Naive thymus-derived CD4-positive, alpha-beta T cell (primary cell): ENCODE data around the gene ARL5A. TPM values are rescaled to one million over a fixed set of nuclear protein-coding genes. Genes with fewer than 3 reads are reported as not detected.
A peak's percentile ranks its signal among the peaks of the same experiment; 100 is the strongest.
"Not testable (repeated sequence)": the region's sequence is repeated elsewhere in the genome, so short reads cannot be mapped to it uniquely, and the experiment has no call there.

Experiments
- ATAC-seq: fragments of 150-1000 bp; cut with Tn5 transposase; 2 replicates; pipeline ENCODE4 v1.10.0; 2021; ENCODE audit warnings: mild to moderate bottlenecking, moderate library complexity
- CTCF ChIA-PET: fragments of 350-600 bp; sonication (Branson Sonifier 250); formaldehyde crosslinking; loops from one replicate; lab custom pipeline; 2021; ENCODE audit warnings: antibody characterized with exemption; lab: Charles Lee
- POLR2A ChIA-PET: fragments of 350-600 bp; sonication (Branson Sonifier 250); formaldehyde crosslinking; loops from one replicate; lab custom pipeline; 2021; ENCODE audit warnings: antibody characterized with exemption, inconsistent platforms; lab: Charles Lee
- DNase-seq, 9 donors: peaks; one replicate each; pipeline versions ENCODE4 v3.0.0 to v3.0.0-alpha.2; 2020 to 2022; ENCODE audit warnings: mixed read lengths in 1 of 9
- H3K27ac ChIP-seq: one replicate; pipeline ENCODE4 v1.7.0; 2013; ENCODE audit warnings: mild to moderate bottlenecking, low read depth, low read length, moderate library complexity
- H3K27me3 ChIP-seq, 2 donors: one replicate each; pipeline ENCODE4 v1.7.0; 2013; ENCODE audit warnings: low read length in 2 of 2, mild to moderate bottlenecking in 2 of 2, moderate library complexity in 2 of 2; ENCODE audit not compliant: control insufficient read depth in 2 of 2, insufficient read depth in 2 of 2
- H3K36me3 ChIP-seq, 3 experiments: 1 replicate in 2 of 3; 2 replicates in 1 of 3; pipeline ENCODE4 v1.7.0; 2013; ENCODE audit warnings: low read length in 3 of 3, mild to moderate bottlenecking in 3 of 3, moderate library complexity in 1 of 3; ENCODE audit not compliant: insufficient read depth in 3 of 3, control insufficient read depth in 2 of 3
- H3K4me1 ChIP-seq, 2 donors: one replicate each; pipeline ENCODE4 v1.7.0; 2013; ENCODE audit warnings: low read length in 2 of 2, mild to moderate bottlenecking in 2 of 2, moderate library complexity in 1 of 2; ENCODE audit not compliant: control insufficient read depth in 2 of 2, insufficient read depth in 2 of 2
- H3K4me3 ChIP-seq: 2 replicates; pipeline ENCODE4 v1.7.0; 2013; ENCODE audit warnings: mild to moderate bottlenecking, low read length
- H3K9me3 ChIP-seq, 3 experiments: 1 replicate in 2 of 3; 2 replicates in 1 of 3; pipeline ENCODE4 v1.7.0; 2013; ENCODE audit warnings: low read length in 3 of 3; ENCODE audit not compliant: control insufficient read depth in 2 of 3
- H3K27ac Mint-ChIP-seq, 9 donors: one replicate each; pipeline ENCODE4 v1.8.0; 2020 to 2022; ENCODE audit warnings: mixed read lengths in 9 of 9, mild to moderate bottlenecking in 8 of 9, moderate library complexity in 5 of 9, inconsistent platforms in 2 of 9
- H3K27me3 Mint-ChIP-seq, 5 donors: one replicate each; pipeline ENCODE4 v1.8.0; 2021 to 2022; ENCODE audit warnings: mixed read lengths in 5 of 5, mild to moderate bottlenecking in 1 of 5
- H3K36me3 Mint-ChIP-seq, 5 donors: one replicate each; pipeline ENCODE4 v1.8.0; 2020 to 2022; ENCODE audit warnings: mixed read lengths in 5 of 5, mild to moderate bottlenecking in 3 of 5, inconsistent platforms in 1 of 5
- H3K4me1 Mint-ChIP-seq, 7 donors: one replicate each; pipeline ENCODE4 v1.8.0; 2020 to 2022; ENCODE audit warnings: mixed read lengths in 7 of 7, mild to moderate bottlenecking in 3 of 7, inconsistent platforms in 1 of 7
- H3K4me3 Mint-ChIP-seq, 10 donors: one replicate each; pipeline ENCODE4 v1.8.0; 2020 to 2022; ENCODE audit warnings: mild to moderate bottlenecking in 10 of 10, mixed read lengths in 10 of 10, moderate library complexity in 6 of 10, inconsistent platforms in 2 of 10
- H3K9me3 Mint-ChIP-seq, 11 donors: one replicate each; pipeline ENCODE4 v1.8.0; 2020 to 2022; ENCODE audit warnings: mixed read lengths in 11 of 11, mild to moderate bottlenecking in 4 of 11, inconsistent platforms in 1 of 11, moderate library complexity in 1 of 11
- intact Hi-C, 2 donors: fragments of 100-400 bp; cut with micrococcal nuclease; formaldehyde crosslinking; loops; one replicate each; pipeline ENCODE4 v1.15.1; 2023
- polyA plus RNA-seq, 2 donors: library from polyadenylated mRNA; unstranded; fragments of 300-500 nt; fragmentation: Illumina TruSeq; gene quantifications; one replicate each; pipeline ENCODE4 v1.2.3, GENCODE V29; 2021
- total RNA-seq, 6 experiments: library from RNA in 5 of 6; stranded (reverse) in 5 of 6; gene quantifications; 1 replicate in 5 of 6; 2 replicates in 1 of 6; pipeline ENCODE4 v1.2.3 and lab custom pipeline; 2021 to 2026

The ARL5A gene
- 10 to 100 TPM; 25.8 to 43.3 (median 32.3) TPM for total RNA-seq
- 10 to 100 TPM; 52.4 to 68.3 TPM for polyA plus RNA-seq
- total RNA-seq (lab: John Stamatoyannopoulos, UW): 12.4 reads per million, percentile 40 among the genes with 10 or more reads in this experiment

- H3K27me3 Mint-ChIP-seq: peaks cover 0 to 6% (median 0%) of the 10 kb centered on the region in 5 donors
- DNase-seq (peak; percentile 89 to 98 (median 96)), ATAC-seq (peak; percentile 97)
- Histone ChIP-seq H3K9me3 (no peaks in the 10 kb centered on the region), H3K4me1 (peaks cover 18 to 26% of the 10 kb centered on the region in 2 donors), H3K27me3 (no peaks in the 10 kb centered on the region), H3K4me3 (peak within 1 kb of the TSS; percentile 93), H3K36me3 (peaks cover 0 to 4% (median 0%) of the 10 kb centered on the region in 3 experiments), H3K27ac (peak within 1 kb of the TSS; percentile 87)
- H3K9me3 Mint-ChIP-seq: peaks cover 0 to 3% (median 0%) of the 10 kb centered on the region in 11 donors
- H3K4me3 Mint-ChIP-seq: peak within 1 kb of the TSS; percentile 84 to 97 (median 92)
- peaks cover 0 to 4% (median 0%) of the 10 kb centered on the region in 5 donors for H3K36me3 Mint-ChIP-seq
- intact Hi-C loops: loop anchor here (1.0 to 10.0 kb wide), 13 partner anchors 20 to 890 kb away; partner anchors contain the start of genes NMI (in 2 of the 2), RBM43 (in 2 of the 2), STAM2 (in 2 of the 2) and ARL6IP6 (in 1 of the 2)
- H3K27ac Mint-ChIP-seq: peak within 1 kb of the TSS; percentile 90 to 96 (median 92)
- H3K4me1 Mint-ChIP-seq: peaks cover 30 to 52% (median 40%) of the 10 kb centered on the region in 7 donors
- POLR2A ChIA-PET: interaction anchor here (0.7 to 3.4 kb wide), 5 partner anchors 13 to 538 kb away, joined by 3 to 22 read pairs (median 3); no protein-coding TSS in a partner anchor
- CTCF ChIA-PET: interaction anchor here (1.2 kb wide), 1 partner anchor 190 kb away, joined by 6 read pairs; no protein-coding TSS in a partner anchor
These were observed at the start of gene ARL5A for GRCh38 chr2:151828143-151828889. Gene ARL5A, minus strand, starts transcription at chr2:151828421. Its CDS starts 245 bp downstream, at chr2:151828176.

GRCh38 chr2:151875631-151876030 lies 47.4 kb upstream of the ARL5A start:
- intact Hi-C loops, H3K4me3 ChIP-seq, H3K36me3 ChIP-seq, DNase-seq, H3K27ac ChIP-seq, H3K9me3 Mint-ChIP-seq, H3K4me3 Mint-ChIP-seq, H3K27me3 Mint-ChIP-seq, H3K4me1 Mint-ChIP-seq, H3K36me3 Mint-ChIP-seq, H3K27ac Mint-ChIP-seq, POLR2A ChIA-PET, ATAC-seq, H3K4me1 ChIP-seq, H3K27me3 ChIP-seq, H3K9me3 ChIP-seq, CTCF ChIA-PET: not testable (repeated sequence)

- intact Hi-C loops: no loop called here
- no peak for ATAC-seq
- POLR2A ChIA-PET: no interaction called here
These were observed 44.2 kb upstream of the ARL5A start for GRCh38 chr2:151872463-151872862.

GRCh38 chr2:151869291-151869690 lies 41.1 kb upstream of the ARL5A start:
- ATAC-seq (no peak), DNase-seq (no peak)
- H3K4me3 ChIP-seq: no peak overlapping the region
- Mint-ChIP-seq H3K4me1 (no peaks in the 10 kb centered on the region), H3K4me3 (no peak overlapping the region), H3K36me3 (no peaks in the 10 kb centered on the region), H3K9me3 (no peaks in the 10 kb centered on the region), H3K27me3 (peaks cover 5 to 15% (median 7%) of the 10 kb centered on the region in 5 donors), H3K27ac (no peak overlapping the region)
- intact Hi-C loops: no loop called here
- POLR2A ChIA-PET: no interaction called here
- no peaks in the 10 kb centered on the region for H3K9me3 ChIP-seq
- no peak overlapping the region for H3K27ac ChIP-seq
- H3K27me3 ChIP-seq: no peaks in the 10 kb centered on the region
- no peaks in the 10 kb centered on the region for H3K36me3 ChIP-seq
- CTCF ChIA-PET: no interaction called here
- no peaks in the 10 kb centered on the region for H3K4me1 ChIP-seq

More at GRCh38 chr2:151872463-151872862, 44.2 kb upstream of the ARL5A start:
- no peak overlapping the region for H3K27ac Mint-ChIP-seq
- no peaks in the 10 kb centered on the region for H3K36me3 Mint-ChIP-seq
- CTCF ChIA-PET: no interaction called here
- Histone ChIP-seq H3K4me3 (no peak overlapping the region), H3K27ac (no peak overlapping the region), H3K4me1 (no peaks in the 10 kb centered on the region), H3K27me3 (no peaks in the 10 kb centered on the region), H3K9me3 (no peaks in the 10 kb centered on the region), H3K36me3 (no peaks in the 10 kb centered on the region)
- H3K4me1 Mint-ChIP-seq: no peaks in the 10 kb centered on the region
- H3K4me3 Mint-ChIP-seq: no peak overlapping the region
- peaks cover 0 to 6% (median 0%) of the 10 kb centered on the region in 11 donors for H3K9me3 Mint-ChIP-seq
- peaks cover 3 to 7% (median 5%) of the 10 kb centered on the region in 5 donors for H3K27me3 Mint-ChIP-seq
- no peak for DNase-seq

GRCh38 chr2:151862700-151863099 lies 34.5 kb upstream of the ARL5A start:
- Mint-ChIP-seq H3K9me3 (no peaks in the 10 kb centered on the region), H3K27ac (no peak overlapping the region), H3K4me1 (no peaks in the 10 kb centered on the region), H3K4me3 (no peak overlapping the region), H3K27me3 (peaks cover 0 to 10% (median 7%) of the 10 kb centered on the region in 5 donors), H3K36me3 (no peaks in the 10 kb centered on the region)
- Histone ChIP-seq H3K4me1 (no peaks in the 10 kb centered on the region), H3K36me3 (no peaks in the 10 kb centered on the region), H3K9me3 (no peaks in the 10 kb centered on the region), H3K27ac (no peak overlapping the region), H3K27me3 (no peaks in the 10 kb centered on the region), H3K4me3 (no peak overlapping the region)
- ChIA-PET CTCF (interaction anchor here (0.6 kb wide), 1 partner anchor 150 kb away, joined by 3 read pairs; no protein-coding TSS in a partner anchor), POLR2A (interaction anchor here (0.6 kb wide), 1 partner anchor 8 kb away, joined by 3 read pairs; no protein-coding TSS in a partner anchor)
- DNase-seq (no peak), ATAC-seq (no peak)
- intact Hi-C loops: no loop called here

- no peak overlapping the region for H3K4me3 ChIP-seq
- Mint-ChIP-seq H3K27ac (no peak overlapping the region), H3K4me3 (no peak overlapping the region), H3K4me1 (no peaks in the 10 kb centered on the region), H3K27me3 (peaks cover 0 to 10% (median 7%) of the 10 kb centered on the region in 5 donors), H3K36me3 (no peaks in the 10 kb centered on the region), H3K9me3 (no peaks in the 10 kb centered on the region)
- no peaks in the 10 kb centered on the region for H3K27me3 ChIP-seq
- H3K36me3 ChIP-seq: no peaks in the 10 kb centered on the region
- ChIA-PET POLR2A (no interaction called here), CTCF (no interaction called here)
- ATAC-seq: no peak
- intact Hi-C loops: no loop called here
- H3K4me1 ChIP-seq: no peaks in the 10 kb centered on the region
- no peak overlapping the region for H3K27ac ChIP-seq
- DNase-seq: no peak
- no peaks in the 10 kb centered on the region for H3K9me3 ChIP-seq
These were observed 33.0 kb upstream of the ARL5A start for GRCh38 chr2:151861174-151861573.
